Stimulated activated CD4-positive, alpha-beta T cell treated with anti-CD3 and anti-CD28 coated beads, TNF-alpha, amount 100 ng/mL, for 1 hour (primary cell): ENCODE measurements around the gene SERPINA1.
A peak's percentile ranks its signal among the peaks of the same experiment; 100 is the strongest.
"Not testable (repeated sequence)": the region's sequence is repeated elsewhere in the genome, so short reads cannot be mapped to it uniquely, and the experiment has no call there.

Experiments used
- DNase-seq, 3 donors: peaks; one replicate each; pipeline ENCODE4 v3.0.0-alpha.2; 2020; ENCODE audit warnings: low read depth in 3 of 3, low spot score in 1 of 3

The SERPINA1 gene

DNA sequence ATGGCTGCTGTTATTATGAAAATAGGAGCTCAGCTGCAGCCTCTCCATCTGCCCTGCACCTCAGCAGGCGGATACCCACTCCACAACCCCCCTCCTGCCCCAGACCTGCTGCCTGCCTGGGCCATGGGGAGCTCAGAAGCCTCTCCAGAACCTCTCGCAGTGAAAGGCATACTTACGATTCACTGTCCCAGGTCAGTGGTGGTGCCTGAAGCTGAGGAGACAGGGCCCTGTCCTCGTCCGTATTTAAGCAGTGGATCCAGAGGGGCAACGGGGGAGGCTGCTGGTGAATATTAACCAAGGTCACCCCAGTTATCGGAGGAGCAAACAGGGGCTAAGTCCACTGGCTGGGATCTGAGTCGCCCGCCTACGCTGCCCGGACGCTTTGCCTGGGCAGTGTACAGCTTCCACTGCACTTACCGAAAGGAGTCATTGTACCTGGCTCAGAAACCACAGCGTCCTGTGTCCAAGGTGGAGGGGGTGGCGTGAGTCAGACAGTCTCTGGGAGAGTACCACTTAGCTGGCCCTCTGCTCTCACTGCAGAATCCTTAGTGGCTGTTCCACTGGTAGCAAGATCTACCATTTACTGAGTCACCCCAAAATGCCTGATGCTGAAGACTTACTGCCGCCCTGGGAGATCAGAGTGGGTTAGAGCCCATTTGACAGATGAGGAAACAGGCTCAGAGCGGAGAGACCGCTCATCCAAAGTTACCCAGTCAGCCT lies at the start of gene SERPINA1:
Gene SERPINA1 (minus strand): TSS at position 219 of the 720 bp plus-strand sequence. CDS start 5,365 bp downstream, outside the sequence.
- no peak for DNase-seq

DNA sequence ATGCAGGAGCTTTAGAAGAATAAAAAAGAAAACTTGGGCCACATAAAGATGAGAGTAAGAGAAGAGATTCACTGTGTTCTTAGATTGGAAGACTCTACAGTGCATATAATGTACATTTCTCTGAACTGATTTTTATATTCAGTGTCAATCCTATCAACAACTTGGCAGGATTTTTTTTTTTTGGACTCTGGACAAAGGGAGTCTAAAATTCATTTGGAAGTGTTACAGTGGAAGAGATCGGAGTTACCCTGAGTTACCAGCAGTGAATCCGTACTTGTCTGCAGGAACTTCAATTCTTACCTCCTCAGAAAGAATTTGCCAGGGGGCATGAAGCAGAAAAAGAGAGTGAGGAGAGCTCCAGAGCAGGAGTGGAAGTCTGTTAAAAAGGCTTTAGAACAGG lies 40.2 kb upstream of the SERPINA1 start:
- DNase-seq = no peak

DNA sequence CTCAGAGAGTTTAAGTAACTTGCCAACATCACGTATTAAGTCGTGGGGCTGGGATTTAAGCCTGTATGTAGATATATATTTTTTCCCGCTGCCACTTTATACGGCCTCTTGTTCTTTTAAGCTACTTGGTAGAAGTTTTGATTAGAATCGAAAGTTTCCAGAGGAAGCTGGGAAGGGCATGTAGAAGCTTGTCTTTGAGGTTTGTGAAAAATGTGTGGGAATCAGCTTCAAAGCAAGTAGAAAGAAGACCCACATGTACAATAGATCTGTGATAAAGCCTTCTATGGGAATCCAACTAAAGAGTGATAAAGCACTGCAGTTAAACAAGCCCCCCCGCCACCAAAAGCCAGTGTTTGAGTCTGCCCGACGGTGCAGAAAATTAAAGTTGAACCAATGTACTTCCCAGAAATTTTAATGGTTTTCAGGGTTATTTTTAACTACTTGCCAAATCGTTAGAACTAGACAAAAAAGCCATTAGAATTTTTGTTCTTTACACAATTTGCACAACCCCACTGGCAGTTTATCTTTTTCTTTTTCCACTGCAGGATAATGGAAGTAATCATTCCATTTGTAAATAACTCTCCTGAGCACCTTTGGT lies 38.7 kb upstream of the SERPINA1 start:
- no peak for DNase-seq

DNA sequence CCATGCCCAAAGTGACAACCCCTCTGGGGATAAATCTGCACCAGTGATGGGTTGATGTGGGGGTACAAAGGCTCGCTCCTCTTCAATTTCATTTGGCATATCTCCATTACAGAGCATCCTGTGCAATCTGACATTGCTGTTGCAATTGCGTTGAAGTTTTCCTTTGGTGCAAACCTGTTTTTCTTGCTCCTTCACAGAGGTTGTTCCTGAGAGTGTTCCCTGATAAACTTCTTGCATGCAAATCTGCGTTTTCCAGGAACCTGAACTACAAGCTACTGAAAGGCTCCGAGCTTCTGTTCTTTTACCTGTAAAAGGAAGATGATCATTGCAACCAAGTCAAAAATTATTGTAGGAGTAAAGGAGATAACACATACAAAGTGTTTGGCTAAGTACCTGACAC lies 38.1 kb upstream of the SERPINA1 start:
- DNase-seq = no peak

DNA sequence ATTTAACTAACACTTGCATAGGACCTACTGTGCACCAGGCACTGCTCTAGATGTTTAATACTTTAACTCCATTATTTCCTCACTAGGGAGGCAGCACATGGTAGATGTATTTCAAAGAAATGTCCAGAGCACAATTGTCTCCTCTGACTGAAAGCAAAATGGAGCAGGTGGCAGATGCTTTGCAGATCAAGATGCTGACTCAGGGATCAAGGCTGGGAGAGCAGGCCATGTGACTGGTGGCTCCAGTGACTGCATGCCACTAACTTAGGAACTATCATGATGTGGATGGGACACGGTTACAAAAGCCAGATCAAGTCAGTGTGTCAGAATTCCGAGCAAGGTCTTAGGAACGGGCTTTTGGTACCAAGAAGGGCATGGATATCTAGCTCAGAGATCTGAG lies 36.0 kb upstream of the SERPINA1 start:
- no peak for DNase-seq

DNA sequence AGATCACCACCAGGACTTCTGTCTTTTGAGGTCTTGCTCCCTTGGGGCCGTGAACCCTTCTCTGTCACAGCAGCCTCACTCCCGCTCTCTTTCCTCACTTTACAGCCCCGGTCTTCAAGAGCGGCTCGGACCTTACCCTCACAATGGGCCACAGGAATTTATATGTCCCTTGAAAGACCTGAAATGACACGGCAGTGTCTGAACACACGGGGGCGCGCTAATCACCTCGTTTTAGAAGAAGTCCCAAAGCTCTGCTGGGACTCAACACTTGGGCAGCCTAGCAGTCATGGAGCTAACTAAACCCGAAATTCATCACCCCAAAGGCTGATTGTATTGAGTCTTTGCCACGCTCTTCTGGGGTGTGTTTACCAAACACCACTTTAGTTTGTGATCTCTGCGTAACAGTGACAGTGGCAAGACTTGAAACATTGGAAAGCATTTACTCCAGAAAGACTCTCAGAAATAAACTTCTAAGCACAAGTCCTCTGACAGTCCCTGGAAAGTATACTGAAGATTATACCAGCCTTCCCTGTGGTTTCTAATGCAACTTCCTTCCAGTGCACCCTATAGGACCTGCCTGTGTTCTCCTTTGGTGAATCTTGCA lies 35.2 kb upstream of the SERPINA1 start:
- peak in 1 of 3 donors; percentile 24 for DNase-seq

DNA sequence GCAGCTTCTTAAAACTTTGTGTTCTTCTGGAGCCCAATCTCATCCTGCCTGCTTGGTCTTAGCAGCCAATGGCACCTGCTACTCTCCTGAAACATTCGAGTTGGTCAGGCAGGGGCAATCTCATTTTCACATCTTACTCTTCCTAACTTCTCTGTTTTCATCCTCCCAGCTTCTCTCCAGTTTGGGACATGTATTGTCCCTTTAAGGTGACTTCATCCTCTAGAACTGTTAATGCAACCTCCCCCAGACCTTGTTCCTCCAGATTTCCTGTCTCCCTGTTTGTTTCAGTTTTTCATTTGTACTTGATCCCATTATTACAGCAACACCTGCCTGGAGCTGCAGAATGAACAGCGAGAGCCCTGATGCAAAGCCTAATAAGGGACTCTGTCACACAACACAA lies 32.9 kb upstream of the SERPINA1 start:
- DNase-seq = no peak

DNA sequence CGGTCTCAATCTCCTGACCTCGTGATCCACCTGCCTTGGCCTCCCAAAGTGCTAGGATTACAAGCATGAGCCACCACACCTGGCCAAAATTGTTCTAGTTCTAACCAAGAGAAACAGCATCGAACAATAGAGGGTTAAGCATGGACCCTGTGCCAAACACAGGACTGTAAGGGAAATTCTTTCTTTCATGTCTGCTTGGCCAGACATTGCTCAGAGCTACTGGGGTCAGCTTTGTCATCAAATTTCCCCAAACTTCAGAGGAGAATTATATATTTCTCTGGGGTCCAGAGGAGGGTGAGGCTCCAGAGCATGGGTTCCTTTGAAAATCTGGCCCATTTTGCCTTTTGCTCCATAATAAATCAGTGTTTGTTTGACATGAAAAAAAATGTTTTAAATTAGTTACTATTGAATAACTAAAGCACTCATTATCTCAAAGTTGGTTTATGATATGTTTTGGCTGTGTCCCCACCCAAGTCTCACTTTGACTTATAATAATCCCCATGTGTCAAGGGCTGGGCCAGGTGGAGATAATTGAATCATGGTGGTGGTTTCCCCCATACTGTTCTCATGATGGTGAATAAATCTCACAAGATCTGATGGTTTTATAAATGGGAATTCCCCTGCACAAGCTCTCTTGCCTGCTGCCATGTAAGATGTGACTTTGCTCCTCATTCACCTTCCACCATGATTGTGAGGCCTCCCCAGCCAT lies 29.2 kb upstream of the SERPINA1 start:
- DNase-seq = not testable (repeated sequence)

DNA sequence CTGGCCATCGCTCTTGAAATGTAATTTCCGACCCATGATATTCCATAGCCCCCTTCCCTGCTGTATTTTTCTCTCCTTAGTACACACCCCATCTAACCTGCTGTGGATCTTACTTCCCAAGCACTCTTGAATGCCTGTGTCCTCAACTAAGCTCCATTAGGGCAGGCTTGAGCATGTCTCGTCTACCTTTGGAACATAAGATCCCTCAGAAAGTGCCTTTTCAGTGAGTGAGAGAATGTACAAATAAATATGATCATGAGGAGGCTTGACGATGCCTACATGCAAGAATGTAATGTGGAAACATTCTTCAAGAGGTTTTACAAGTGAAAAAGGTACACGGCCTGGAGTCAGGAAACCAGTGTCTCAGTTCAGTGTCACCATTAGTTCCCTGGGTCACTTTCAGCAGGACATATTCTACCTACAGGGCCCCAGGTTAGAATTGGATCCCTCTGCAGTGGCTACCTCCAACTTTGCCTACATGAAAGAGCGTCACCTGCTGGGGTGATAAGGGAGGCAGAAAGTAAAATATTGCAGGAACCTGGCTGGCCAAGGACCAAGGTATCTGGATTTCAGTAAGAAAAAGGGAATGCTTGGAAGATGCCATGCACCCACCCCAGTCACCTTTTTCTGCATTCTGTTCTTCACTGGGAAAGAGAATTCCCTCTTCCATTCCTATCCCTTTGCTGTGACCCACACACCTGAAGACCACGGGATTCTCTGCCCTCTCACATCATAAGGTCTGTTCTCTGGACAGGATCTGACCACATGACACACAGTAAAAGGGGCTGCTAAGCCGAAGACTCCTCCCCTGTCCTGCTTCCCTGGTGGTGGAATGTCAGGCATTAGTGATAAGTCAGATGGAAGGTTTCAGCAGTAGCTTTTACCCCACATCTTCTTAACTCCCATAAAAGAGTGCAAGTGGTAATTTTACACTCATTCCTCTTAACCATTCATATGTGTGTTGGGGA lies 24.6 kb upstream of the SERPINA1 start:
- DNase-seq = no peak

DNA sequence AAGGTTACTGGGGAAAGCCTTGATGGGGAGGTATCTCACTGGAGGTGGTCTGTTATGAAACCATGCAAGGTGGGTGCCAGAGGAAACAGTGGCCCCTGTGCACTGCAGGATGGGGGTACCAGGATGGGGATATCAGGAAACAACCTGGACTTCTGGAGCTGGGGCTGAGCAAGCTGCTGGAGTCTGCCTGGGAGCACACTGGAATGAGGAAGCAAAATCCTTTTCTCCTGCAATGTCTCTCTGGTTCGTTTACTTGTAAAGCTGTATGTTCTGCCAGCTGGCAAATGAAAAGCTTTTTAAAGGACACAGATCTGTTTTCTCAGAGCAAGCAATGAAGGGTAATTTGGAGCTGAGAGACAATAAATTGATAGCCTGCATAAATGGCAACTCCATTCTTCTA lies 23.2 kb upstream of the SERPINA1 start:
- DNase-seq = no peak

DNA sequence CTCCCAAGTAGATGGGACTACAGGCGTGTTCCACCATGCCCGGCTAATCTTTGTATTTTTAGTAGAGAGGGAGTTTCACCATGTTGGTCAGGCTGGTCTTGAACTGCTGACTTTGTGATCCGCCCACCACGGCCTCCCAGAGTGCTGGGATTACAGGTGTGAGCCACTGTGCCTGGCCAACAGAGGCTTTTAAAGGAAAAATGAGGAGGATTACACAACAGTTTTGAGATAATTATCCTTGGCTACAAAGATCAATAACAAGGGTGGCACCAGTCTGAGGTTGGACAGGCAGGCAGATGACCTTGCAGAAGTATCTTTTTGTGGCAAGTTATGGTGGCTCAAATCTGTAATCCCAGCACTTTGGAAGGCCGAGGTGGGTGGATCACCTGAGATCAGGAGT lies 21.0 kb upstream of the SERPINA1 start:
- not testable (repeated sequence) for DNase-seq

DNA sequence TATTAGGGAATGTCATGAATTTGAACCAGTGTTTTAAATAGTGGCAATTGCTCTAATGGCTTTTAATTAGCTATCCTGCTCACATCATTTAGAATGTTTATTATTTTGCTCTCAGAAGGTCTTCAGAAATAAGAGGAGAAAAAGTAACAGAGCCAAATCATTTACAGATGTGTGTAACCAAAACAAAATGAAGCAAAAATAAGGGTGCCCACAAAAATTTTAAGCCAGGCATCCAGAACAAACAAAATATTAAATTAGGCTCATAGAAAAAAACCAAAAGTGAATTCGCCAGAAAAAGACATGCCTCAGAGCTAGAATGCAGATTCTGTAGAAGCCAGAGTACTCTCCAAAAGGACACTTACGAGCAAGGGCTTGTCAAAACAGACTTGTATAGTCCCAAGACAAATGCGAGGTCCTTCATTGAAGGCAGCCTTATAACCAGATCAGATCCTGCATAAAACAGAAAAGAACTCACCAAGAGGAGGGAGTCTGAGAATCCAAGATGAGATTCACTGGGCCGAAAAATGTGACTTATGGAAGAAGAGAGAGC lies 20.2 kb upstream of the SERPINA1 start:
- DNase-seq = no peak

DNA sequence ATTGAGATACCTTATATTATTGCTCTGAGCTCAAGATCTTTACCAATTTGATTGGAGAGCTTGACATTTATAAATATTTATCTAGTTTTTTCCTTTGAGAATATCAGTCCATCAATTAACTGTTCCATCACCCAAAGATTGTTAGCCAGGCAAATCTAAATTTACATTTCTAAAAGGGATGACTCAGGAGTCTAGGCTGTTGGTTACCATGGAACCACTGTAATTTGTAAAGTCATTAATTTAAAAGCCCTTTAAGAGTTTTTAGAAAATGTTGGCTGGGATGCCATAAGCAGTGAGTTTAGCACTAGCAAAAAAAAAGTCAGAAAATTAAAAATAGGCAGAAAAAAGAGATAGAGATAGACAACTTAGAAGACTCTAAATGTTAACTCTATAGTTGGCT lies 19.5 kb upstream of the SERPINA1 start:
- no peak for DNase-seq

DNA sequence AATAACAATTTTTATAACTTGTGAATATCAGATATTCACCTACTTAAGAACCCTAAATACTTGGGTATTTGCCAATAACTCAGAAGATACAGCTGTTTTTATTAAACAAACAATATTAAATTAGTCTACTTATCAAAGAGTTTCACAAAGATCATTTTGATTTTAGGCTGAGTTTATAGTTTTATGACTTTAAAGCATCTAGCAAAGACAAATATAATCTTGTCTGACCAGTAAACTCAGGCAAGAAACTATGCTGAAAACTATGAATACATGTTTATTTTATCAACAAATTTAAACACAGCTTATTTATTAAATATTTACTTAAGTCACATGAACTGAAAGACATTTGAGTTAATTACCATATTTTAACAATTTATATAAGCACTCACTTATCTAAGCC lies 18.5 kb upstream of the SERPINA1 start:
- DNase-seq = no peak

DNA sequence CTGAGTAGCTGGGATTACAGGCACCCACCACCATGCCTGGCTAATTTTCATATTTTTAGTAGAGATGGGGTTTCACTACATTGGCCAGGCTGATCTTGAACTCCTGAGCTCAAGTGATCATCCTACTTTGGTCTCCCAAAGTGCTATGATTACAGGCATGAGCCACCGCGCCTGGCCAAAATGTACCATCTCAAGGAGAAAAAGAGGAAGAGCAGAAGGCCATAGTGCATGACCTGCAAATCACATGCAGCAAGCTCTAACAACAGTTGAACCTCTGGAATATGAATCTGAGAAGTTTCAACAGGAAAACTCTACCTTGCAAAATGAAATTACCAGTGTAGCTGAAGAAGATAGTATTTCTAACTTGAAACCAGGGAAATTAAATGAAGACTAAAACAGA lies 17.1 kb upstream of the SERPINA1 start:
- DNase-seq = no peak

DNA sequence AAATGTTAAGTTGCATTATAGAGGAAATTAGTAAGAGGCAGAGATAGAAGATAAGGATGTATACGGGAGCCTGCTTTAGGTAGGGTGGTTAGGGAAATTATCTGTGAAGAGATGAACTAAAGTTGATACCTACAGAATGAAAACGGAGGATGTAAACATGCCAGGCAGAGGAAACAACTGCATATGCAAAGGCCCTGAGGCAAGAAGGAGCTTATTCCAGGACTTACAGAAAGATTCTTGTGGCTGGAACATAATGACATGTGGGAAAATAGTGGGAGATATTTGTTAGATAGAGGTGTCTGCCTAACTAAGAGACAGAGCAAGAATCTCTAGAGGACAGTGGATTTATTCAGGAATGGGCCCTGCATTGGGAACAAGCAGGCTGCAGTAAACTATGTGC lies 16.2 kb upstream of the SERPINA1 start:
- DNase-seq = no peak

DNA sequence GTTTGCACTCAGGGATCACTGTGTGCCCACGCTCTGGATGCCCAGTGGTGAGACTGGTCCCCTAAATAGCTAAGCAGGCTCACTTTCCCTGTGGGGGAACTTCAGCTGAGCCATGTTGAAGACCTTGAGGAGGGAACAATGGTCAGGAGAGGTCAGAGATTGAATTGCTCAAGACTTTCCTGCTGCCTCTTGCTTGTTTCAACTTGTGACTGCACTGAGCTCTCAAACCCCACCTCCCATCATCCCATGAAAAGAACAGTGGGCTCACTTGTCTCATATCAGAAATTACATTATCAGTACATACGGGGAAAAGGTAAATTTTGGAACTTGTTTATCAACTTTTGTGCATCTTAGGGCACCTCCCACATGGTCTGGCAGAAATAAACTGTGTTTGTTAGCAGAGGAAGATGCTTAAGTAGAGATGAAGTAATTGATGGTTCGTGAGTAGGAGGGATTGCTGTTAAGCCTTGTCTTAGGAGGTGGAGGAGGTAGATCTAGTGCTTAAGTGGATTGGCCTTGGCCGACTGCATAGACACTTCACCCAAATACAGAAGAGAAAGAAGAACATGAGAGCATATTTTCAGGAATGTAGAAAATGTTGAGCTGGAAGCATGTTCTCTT lies 15.0 kb upstream of the SERPINA1 start:
- no peak for DNase-seq

DNA sequence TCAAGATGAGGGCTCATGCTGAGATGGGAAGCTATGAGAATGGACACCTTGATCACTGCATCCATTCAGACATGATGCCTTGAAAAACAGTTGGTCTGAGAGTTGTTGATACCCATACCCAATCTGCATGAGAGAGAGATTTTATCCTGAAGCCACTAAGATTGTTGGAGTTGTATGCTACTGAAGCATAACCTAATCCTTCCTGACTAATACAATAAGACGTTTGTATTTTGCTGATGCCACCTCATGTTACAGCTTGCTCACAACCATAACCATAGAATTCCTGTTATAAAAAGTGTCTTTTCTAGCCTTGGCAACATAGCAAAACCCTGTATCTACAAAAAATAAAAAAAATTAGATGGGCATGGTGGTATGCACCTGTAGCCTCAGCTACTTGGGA lies 12.7 kb upstream of the SERPINA1 start:
- DNase-seq = no peak

DNA sequence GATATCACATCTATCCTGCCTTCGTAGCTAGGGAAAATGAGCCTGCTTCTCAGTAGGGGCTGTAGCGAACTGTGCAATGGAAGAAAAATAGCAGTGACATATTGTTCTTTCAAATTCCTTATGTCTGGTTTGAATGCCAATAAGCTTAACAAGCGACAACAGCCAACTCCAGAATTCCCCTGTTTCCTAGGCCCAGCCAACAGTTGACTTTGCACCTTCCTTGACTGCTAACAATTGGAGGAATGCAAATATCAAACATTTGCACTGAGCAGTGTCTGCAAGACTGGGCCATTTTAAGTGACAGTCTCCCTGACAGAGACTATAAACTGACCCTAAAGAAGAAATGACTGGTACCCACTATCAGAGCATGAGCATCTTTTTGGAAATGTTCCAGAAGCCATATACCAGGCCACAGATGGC lies 12.0 kb upstream of the SERPINA1 start:
- no peak for DNase-seq

DNA sequence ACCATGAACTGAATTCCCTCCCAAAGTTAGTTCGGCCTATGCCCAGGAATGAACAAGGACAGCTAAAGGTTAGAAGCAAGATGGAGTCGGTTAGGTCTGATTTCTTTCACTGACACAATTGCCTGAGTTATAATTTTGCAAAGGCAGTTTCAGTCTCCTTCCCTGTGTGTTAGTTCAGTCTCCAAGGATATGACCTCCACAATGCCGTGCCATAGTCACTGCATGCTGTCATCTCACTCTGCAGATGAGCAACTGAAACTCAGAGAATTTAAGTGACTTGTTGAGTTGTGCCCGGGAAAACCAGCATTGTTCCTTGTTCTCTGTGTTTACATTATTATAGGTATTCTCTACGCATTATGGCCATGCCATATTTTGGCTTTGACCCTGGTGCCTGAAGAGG lies 10.1 kb upstream of the SERPINA1 start:
- DNase-seq = no peak
